GM21526 (cell line): Measurements from ENCODE around the gene LRRC1.
"Not testable (repeated sequence)": the region's sequence is repeated elsewhere in the genome, so short reads cannot be mapped to it uniquely, and the experiment has no call there.

Experiments used
- ATAC-seq: cut with Tn5 transposase; IDR thresholded peaks from one replicate; pipeline ENCODE4 v1.9.1; 2021; ENCODE audit warnings: moderate library complexity; ENCODE audit not compliant: unreplicated experiment, low FRiP score

Gene LRRC1

DNA sequence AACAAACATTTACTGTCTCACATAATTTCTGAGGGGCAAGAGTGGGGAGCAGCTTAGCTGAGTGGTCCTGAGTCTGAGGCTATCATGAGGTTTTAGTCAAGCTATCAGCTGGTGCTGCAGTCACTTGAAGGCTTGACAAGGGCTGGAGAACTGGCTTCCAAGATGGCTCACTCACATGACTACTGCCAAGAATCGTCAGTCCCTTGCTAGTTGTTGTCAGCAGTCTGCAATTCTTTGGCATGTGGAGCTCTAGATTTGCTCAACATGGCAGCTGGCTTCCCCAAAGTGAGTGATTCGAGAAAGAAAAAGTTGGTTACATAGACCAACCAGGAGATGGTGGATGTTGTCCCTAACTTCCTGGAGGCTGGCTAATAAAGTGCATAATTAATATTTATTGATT, 2.8 kb upstream of the LRRC1 start:
- no peak for ATAC-seq

DNA sequence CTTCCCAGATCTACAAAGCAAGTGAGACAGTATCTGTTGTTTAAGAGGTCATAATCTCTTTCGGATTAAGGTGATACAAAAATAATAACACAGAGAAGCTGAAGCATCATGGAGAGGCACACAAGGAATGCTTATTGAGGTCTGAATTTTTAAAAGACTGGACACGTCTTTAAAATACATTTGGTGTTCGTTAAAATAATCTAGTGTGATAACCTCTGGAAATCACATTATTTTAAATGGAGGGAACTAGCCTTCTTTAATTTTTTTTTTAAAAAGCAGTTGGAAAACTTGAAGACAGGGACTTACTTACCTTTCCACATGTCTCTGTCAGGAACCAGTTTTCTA, 1.9 kb upstream of the LRRC1 start:
- ATAC-seq = no peak

DNA sequence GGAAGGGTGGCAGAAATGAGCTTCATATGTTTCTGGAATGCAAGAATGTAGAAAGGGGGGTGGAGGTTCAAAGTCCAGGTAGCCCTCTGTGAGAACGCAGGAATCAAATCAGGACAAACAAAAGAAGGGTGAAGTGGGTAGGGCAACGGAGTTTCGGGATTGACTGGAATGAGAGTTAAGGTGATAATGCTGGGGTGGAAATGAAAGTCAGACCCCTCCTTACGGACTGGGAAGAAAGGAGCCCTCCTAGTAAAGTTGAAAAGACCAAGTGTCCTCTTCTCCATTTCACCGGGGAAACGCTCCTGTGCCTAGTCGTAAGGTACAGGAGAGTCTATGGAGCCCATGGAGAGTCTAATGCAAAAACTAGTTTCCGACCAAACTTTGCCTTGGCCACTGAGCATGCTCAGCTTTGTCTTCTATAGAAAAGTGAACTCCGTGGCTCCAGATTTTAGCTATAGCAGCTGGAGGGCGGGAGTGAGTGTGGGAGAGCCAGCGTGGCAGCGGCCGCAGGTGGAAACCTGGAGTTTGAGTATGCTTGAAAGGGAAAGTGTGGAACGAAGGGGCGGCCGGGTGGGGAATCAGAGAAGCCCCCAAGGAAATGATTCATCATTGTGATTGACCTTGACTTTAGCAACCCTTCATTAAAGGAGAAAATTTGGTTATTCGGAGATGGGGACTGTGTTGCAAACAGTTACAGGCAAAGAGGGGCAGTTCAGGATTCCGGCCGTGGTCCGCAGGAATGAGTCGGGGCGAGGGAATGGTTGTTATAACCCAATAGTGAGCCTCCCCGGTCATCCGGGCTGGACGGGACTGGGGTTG, 1.3 kb upstream of the LRRC1 start:
- peak; percentile 30 for ATAC-seq

DNA sequence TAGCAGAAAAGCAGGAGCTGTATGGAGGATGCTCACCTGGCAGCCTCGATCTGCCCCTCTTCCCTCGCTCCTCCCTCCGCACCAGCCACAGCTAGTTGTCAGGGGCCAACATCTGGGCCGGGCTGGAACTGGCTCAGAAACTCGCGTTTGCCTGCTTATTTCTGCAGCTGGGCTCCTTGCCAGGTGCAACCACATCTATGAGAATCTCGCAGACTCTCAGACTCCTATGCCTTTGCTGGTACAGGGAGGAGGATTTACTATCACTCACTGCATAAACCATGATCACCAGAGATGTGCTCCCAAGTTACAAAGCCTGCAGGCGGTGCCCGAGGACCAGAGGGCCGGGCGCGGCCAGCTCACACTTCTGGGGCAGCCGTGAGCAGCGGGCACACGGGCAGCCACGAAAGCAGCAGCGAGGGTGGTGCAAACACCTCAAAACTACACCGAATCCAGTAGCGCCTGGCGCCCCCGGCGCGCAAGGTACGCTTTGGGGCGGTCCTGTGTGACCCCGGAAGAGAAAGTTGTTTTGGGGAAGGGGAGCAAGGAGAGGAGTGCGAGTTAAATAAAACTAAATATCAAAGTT, 577 bp upstream of the LRRC1 start:
- ATAC-seq = peak; percentile 45

DNA sequence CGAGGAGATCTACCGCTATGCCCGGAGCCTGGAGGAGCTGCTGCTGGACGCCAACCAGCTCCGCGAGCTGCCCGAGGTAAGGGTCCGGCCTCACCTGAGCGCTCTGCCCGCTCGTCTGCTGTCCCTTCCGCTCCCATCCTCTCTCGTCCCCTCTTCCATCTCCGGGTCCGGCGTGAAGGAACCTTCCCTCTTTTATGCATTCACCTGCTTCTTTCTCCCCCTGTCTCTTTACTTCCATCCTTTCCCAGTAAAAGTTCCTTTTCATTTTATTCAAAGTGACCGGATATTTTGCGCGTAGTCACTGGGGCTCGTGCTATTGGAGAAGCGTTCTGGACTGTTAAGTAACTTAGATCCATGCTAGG, 516 bp downstream of the LRRC1 start:
- ATAC-seq = peak; percentile 18

DNA sequence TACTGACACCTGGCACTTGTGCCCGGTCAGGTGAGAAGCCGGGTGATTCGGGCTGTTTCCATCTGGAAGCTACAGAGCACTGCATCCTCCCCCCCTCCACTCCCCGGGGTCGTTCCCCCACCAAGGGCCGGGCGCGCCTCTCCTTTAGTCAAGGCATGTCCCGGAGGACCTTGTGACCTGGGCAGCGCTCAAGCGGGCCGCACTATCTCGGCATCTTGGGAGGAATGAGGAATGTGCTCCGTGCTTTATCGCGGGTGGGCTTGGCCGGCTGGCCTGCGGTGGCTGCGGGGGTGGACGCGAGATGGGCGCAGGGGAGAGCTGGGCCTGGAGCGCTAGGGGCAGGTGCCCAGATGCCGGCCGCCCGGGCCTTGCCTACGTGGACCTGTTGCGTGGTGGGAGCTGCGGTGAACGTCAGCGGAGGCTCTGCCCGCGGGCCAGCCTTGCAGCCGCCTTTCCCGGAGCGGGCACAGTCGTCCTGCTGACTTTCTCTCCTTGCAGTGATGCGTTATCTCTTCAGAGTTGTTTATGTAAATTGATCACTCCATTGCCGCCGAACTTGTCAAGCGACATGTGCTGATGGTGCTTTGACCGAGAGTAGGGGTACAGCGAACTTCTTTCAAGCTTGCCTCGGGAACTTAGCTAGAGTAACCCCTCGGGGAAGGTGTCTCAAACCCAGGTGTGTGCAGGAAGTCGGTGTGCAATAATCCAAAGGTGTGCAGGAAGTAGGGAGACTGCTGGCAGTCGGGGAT, 1.1 kb downstream of the LRRC1 start:
- no peak for ATAC-seq

DNA sequence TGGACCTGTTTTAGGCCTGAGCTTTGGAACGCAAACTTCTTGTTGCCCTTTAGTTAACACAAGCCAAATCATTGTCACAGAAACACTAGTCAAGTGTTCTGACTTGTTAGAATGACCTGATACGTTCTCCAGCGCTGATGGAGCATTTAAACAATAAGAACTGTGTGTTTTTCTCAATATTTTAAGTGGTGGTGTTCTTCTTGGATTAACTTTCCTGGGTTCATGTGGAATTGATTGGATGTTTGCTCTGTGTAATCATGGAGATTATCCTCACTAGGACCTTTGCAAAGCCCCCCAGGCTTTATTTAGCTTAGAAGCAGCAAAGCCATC, 1.6 kb downstream of the LRRC1 start:
- no peak for ATAC-seq

DNA sequence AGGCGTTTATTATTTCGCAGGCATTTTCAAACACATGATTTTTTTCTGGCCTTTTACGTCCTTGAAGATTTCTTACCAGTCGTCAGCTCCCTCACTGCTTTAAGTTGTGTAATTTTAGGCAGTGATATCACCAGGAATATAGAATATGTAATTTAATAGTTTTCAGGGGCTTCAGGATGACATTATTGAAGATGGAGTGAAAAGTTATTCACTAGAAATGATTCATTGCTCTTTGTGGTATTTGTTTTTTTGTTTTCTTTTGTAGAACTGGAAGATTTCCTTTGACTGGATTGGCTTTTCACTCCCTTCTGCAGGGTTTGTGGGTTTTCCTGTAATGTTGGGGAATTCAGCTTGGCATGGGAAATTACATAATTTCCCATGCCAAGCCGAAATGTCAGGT, 2.0 kb downstream of the LRRC1 start:
- no peak for ATAC-seq

DNA sequence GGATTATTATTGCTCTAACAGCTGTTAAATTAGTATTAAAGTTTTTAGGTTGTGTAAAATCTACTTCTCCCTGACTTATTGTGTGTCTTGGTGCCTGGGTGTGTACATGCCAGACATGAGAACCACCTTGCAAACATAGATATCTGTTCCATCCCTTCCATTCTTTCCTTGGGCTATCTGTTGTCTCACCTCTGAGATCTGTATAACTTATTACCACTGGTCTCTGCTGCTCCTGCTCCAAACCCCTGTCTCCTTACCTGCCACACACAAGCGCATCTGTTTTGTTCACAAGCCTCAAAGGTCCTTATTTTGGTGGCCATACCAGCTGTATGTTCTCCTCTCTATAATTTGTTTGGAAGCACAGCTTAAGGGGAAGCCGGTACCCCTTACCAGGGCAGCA, 2.5 kb downstream of the LRRC1 start:
- no peak for ATAC-seq

DNA sequence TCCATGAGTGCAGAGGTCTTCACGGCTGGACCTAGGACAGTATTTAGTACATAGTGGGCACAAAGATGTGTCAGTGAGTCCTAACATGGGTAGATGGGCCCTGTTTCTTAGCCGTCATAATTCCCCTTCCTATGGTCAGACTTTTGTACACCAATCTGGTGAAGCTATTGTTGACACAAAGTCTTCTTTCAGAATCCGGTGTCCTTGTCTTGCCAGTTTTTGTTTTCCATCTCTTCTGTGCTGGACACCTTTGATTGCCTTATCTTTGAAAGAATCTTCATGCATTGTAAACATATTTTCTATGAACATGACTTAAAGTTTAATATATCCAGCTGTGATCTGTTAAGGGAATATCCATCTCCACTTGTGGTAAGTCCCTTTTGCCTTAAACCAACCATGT, 4.5 kb downstream of the LRRC1 start:
- ATAC-seq = no peak

DNA sequence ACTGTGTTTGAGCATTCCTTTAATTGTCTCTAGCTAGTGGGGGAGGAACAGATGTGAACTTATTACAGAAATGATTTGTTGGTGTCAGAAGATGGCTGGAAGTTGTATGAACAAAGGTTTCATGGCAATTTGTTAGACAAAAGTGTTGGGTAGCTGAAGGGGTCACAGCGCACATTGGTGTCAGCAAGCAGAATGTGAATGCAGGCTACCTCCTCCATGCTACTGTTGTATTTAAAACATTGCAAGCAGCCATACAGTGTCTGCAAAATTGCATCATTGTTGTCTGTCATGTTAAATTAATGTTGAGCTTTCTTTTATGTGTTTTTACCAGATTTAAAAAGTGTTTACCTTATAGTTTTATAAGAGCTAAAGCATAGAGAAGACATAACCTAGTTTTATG, 6.2 kb downstream of the LRRC1 start:
- no peak for ATAC-seq

DNA sequence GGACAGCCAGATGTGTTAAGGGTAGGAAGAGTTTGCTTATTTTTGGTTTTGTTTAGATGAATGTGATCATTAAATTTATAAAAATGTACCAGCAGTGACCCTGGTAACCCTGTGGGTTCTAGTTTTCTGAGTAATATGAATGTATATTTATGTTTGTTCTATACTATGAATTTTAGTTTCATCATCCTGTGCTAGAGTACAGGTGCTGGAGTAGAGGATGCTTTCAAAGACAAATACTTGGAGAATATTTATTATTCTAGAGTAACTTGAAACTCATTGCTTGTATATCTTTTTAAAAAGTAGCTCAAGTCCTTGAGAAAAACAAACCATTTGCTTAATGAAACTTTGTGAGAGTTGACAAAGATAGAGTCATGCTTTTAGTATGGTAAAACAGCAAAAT, 7.8 kb downstream of the LRRC1 start:
- no peak for ATAC-seq

DNA sequence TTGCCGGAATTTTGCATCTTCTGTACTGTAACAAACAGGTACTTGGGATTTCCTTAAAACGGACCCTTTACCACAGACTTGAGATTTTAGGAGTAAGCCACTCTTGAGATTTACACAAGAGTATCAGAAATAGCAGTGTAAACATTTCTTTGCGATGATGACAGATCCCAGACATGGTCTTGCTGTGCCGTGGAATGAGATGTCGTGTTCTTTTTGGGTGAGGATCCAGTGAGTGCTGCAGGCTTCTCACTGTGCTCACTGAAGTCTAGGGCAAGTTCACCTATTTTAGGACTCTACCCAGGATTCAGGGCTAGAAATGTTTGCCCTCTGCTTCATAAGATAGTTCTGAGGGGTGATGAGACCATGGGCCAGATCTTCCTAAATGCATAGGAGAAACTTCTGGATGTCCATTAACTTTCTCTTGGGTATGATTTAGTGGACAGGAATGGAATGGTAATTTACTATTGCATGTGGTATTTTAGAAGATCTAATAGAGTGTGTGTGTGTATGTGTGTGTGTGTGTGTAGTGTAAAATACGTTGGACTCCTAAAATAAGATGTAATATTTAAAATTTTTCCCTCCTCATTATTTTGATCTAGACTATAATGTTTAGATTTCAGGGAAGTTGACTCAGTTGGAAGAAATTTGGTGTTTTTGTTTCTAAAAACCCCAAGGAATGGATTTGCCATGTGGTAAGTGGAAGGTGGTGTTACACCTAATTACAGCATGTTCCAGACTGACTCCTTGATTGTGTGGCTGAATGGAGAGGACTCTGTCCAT, 8.5 kb downstream of the LRRC1 start:
- no peak for ATAC-seq

DNA sequence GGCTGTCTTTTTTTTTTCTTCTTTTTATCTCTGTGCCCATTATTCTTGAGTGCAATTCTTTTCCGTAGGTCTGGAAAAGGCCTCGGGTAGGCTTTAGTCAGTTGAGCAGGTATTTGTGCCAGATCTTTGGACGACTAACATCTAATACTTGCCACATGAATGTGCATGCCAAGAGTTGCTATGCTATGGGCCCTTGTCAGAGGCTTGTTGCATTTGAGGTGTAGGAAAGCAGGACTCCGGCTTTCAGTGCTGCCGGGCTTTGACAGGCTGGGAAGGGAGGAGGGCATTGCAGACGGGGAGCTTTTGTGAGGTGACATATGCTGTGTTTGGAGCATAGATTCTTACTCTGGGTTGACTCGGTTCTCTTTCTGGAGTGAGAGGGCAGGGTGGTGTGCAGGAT, 10.2 kb downstream of the LRRC1 start:
- no peak for ATAC-seq

DNA sequence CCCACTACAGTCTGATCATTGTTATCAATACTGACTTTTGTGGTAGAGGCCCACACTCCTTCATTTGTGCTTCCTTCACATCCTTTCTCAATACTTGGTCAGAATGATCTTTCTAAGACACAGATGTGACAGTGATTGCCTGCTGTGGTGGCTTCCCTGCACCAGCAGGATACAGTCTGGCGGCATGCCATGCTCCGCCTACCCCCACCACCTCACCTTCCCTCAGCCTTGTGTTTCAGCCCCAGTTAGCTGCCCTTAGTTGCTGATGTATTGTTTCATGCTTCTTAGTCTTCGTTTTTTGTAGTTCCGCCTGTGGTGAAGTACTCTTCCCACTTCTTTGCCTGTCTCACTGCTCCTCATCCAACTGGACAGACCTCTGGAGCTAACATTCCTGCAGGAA, 10.9 kb downstream of the LRRC1 start:
- no peak for ATAC-seq

DNA sequence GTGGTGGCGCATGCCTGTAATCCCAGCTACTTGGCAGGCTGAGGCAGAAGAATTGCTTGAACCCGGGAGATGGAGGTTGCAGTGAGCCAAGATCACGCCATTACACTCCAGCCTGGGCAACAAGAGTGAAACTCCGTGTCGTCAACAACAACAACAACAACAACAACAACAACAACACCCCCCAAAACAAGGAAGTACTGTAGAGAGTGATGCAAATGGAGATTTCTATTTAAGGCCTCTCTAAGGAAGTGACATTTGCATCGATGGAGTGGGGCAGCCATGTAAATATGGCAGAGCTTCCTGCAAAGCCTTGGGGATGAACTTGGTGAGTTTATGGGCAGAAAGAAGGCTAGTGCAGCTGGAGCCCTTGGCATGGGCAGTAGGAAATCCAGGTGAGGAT, 12.8 kb downstream of the LRRC1 start:
- not testable (repeated sequence) for ATAC-seq

DNA sequence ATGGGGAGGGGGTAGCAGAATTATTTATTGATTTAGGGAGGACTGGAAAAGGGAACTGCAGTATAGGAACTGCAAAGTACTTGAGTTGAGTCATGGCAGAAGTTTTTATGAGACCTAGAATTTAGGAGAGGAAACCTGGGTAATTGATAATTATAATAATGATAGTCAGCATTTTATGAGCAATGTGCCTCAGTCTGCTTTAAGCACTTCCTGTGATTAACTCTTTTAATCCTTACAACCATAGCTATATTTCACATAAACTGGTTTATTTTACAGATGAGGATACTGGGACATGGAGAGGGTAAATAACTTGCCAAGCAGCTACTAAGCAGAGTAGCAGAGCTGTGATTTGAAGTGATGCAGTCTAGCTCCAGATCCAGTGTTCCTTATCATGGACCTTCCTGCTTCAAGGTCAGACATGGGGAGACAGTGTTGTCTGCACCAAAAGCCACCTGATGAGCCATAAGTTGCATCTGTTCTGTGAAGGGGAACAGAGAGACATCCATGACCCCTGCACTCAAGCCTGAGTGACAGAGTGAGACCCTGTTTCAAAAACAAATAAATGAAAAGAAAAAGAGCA, 13.6 kb downstream of the LRRC1 start:
- no peak for ATAC-seq

DNA sequence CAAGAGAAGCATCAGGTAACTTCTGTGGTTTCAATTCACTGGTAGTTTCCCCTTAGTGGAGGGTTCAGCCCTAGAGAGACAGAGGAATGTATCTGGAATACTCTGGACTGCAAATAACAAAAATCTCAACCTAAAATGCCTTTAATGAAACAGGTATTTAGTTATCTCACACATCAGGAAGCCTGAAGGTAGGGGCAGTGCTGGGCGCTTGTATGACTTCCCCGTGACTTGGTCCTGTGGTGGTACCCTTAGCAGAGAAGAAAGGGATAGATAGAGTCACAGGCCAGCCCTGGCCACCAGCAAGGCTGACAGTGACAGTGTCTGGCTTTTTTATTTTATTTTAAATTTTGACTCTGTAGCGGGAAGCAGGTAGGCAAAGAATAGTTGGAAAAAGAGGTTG, 14.9 kb downstream of the LRRC1 start:
- no peak for ATAC-seq

DNA sequence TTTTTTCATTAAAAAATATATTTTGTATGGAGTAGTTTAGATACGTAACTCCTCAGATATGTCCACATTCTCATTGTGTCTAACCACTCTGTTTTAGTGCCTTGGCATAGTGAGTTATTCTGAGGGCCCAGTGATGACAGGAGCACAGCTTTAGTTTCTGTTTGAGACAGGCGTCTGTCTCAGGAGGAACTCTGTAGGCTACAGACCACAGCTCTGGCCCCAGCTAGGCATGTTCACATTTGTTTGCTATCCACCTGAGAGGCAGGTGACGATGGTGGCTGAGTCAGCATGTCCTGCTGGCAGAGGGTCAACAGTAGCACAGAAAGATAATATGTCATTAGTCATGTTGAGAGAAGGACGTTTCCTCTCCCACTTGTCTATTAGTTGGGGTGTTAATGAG, 16.3 kb downstream of the LRRC1 start:
- ATAC-seq = peak; percentile 71

DNA sequence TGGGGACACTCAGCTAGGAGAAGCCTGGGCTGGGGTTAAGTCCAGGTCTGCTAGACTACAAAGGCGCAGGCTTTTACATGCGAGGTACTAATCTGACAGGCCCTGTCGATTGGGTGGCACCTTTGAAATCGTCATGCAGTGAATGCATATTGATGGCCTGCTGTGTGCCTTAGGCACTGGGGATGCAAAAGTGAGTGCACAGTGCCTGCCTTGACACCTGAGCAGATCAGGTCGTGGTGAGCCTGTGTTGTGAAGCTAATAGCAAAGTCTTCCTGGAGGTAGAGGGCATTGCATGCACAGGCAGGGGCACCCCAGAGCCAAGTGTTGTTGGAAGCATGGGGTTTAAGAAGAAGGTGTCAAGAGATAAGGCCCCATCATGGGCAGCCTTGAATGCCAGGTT, 16.9 kb downstream of the LRRC1 start:
- ATAC-seq = no peak

DNA sequence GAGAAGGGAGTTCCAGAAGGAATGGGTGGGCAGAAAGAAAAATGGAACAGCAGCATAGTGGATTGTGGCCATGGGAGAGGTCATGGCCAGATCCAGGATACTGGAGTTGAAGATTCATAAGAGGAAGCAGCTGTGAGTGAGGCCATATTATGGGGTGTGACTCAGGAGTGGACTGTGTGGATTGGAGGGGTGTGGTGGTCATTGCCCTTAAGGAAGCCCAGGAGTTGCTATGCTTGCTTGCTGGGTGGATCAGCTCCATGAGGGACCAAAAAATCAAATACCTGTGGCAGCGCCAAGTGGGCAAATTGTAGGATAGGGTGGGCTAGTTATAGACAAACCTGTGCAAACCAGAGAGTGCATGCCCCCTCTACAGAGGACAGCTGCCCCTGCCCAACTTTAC, 18.3 kb downstream of the LRRC1 start:
- ATAC-seq = no peak
